Muscle of back (tissue), 11 donors: ENCODE data around the gene CA6. TPM values are rescaled to one million over a fixed set of nuclear protein-coding genes. Genes with fewer than 3 reads are reported as not detected.
"Not testable (repeated sequence)": the region's sequence is repeated elsewhere in the genome, so short reads cannot be mapped to it uniquely, and the experiment has no call there.

Experiments used
- DNase-seq, 3 donors: peaks; one replicate each; pipeline versions ENCODE4 v3.0.0 to v3.0.0-alpha.2; 2013
- polyA plus RNA-seq, 10 donors: library from polyadenylated mRNA; unstranded; fragments of 120-200 nt; gene quantifications; one replicate each; pipeline ENCODE4 v1.2.1, GENCODE V29; 2013; ENCODE audit not compliant: insufficient read length in 10 of 10

Gene CA6
- polyA plus RNA-seq, 10 donors: 0.20 to 0.26 TPM; not detected in 8

DNA sequence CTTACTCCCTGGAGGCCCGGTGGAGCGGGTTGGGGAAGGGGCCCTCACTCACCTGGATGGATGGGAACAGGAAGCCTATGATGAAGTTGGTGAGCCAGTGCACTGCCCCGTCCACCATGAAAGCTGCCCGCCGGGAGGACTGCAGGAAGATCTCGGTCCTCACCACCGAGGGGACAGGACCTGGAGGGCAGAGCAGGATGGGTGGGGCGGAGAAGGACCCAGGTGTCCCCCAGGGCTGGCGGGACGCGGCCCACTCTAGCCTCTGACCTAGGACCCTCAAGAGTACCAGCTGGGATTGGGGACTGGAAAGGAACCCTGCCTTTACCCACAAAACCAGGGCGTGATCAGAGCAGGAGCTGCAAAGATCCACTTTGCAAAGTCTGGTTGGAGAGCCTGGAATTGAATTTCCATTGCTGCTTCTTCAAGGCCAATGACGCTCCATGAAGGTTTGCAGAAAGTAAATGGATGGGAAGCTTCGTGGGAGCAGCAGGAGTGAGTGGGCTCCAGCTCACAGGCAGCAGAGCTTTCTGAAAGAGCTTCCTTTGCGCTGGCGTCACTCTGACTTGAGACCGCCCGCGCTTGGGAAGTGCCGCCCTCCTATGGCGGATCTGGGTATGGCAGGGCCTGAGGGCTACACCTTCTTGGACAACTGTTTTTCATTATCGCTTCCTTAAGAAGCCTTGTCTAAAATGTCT is 59.2 kb downstream of the CA6 start:
- peak; percentile 72 to 88 (median 83) for DNase-seq

DNA sequence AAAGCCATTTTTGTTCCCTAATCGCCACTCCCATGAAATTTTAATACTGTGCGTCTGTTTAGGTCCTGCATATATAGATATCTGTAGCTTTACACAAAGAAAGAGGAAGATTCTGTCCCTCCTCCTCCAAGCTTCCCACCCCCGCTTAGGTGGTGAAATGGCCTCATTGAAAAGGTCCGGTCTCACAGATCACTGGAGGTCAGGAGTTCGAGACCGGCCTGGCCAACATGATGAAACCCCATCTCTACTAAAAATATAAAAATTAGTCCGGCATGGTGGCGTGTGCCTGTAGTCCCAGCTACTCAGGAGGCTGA is 59.7 kb downstream of the CA6 start:
- no peak for DNase-seq

DNA sequence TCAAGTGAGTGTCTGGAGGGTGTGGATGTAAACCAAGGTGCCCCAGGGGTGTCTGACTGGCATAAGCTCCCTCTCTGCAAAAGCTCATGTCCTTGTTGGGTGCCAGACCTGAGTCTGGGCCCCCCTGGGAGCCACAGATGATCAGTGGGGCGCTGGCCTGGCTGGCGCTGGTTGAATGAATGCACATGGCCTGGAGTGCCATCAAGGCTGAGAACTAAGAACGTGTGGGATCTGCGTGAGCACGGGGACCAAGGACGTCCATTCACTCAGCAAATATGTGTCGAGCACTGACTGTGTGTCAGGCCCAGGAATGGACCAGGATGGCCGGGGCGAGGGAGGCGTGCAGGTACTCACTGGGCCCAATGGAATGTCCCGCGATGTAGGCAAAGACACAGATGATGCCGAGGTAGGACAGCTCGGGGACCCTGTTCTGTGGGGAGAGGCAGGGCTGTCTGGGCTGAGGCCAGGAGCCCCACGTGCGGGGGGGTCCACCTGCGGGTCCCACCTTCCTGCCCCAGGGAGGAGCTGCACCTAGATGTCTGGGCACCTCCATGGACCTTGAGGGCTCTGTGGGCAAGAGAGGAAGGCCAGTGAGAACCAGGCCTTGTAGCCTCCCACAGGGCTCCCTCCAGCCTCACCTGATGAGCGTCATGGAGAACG is 61.4 kb downstream of the CA6 start:
- DNase-seq: no peak

DNA sequence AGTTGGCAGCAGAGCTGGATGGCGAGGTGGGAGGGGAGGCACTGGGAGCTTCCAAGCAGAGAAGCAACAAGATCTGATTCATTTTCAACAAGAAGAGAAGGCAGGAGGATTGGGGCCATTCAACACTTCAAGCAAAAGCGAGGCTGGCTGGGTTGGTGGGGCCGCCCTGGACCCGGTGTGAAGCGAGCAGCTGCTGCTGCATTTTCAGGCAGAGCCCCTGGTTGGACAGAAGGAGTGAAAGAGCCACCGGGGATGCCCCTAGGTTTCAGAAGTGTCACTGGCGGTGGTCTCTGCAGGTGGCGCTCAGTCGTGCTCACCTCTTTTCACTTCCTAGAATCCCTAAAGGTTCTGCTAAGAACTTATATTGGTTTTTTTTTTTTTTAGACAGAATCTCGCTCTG is 62.6 kb downstream of the CA6 start:
- no peak for DNase-seq

DNA sequence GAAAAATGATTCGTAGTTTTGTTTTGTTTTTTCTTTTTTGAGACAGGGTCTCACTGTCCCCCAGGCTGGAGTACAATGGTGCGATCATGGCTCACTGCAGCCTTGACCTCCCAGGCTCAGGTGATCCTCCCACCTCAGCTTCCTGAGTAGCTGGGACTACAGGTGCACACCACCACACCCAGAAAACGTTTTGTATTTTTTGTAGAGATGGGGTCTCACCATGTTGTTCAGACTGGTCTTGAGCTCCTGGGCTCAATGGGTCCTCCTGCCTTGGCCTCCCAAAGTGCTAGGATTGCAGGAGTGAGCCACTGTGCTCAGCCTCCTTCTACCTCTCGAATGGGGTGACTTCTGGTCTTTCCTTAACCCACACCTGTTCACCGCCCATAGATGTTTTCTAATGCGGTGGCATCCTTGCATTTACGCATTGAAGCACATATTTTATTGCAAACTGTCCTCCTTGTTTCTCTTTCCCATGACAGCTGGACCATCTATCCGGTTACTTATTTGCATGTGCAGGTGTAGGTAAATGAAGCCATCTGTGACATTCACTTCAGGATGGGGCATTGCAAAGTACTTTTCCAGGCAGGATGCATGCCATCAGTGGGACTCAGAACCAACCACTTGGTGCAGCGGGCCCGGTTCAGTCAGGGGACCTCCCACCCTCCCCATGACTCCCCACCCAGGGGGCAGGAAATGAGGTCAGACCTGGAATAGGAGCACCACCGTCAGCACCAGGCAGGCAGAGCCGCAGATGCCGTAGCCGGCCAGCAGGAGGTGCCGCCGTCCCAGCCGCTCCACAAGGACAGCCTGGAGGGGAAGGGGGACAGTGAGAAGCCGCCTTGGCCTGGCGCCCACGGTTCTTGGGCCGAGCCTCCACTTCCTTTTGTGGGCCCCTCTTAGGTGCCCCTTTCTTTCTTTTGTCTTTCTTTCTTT is 64.0 kb downstream of the CA6 start:
- no peak for DNase-seq

DNA sequence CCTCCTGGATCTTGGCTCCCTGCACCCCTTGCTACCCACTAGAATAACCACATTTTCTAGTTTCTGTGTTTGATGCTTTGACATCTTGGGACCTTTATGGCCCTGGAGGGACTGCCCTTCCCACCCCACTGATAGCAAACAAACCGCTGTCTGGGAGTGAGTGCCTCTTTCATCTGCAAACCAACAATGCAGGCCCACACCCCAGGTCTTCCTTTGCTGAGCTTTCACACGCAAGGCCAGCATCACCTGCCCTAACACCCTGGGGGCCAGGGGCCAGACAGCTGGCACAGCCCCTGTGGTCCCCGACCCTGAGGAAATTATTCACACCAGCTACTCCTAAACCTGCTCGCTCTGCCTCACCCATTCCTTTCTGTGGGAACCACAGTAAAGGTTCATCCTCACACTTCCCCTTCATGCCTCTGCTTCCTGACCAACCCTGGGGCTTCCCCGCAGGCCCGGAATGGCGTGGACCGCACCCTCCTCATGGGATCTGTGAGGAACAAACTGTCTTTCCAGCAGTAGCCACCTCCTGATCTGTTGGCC is 65.2 kb downstream of the CA6 start:
- no peak for DNase-seq

DNA sequence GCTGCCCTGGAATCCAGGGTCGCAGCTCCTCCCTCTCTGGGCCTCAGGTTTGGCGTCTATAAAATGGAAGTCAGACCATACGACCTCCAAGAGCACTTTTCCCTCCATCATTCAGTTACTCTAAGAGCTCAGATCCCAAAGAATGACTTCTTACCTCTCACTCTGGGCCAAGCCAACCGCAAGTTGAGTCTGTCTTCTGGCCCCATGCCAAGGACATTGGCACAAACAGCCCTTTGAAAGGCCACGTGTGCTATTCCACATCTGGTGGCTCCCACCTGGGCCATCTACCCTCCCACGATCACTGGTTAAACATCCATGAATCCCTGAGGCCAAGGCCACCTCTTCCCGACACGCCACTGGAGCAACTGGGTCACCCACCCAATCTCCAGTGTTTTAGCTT is 68.2 kb downstream of the CA6 start:
- no peak for DNase-seq

DNA sequence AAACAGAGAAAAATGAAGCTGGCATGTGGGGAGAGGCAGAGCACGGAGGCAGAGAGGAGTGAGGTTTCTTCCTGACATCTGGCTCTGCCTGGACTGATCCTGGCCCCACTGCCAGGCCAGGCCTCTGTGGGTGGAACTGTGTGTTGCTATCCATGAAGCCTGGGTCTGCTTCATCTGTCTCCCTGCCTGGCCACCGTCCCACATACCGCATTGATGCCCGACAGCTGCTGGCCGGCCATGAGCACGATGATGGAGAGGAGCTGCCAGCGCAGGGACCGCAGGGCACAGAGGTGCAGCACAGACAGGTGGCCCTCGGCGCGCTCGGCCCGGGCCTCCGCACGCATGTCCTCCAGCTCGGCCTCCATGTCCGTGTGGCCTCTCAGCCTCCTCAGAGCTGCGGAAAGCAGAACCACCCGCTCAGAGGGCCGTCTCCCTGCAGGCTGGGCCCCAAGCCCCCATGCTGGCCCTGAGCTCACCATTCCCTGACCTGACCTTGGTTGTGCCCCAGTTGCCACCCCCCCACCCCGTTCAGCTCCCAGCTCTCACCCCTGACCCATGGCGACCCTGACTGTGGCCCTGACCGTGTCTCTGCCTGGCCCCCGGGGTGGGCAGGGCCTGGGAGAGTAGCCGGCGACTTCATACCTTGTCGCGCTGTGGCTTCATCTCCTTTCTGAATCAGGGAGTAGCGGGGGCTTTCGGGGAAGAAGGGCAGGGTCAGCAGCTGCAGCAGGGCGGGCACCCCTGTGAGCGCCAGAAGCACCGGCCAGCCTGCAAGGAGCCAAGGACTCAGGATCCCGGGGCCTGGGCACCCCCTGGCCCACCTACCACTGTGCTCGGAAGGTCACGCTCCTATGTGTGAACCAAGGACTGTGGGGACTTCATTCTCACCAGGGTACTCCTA is 69.1 kb downstream of the CA6 start:
- DNase-seq: peak; percentile 48 to 73 (median 58)

DNA sequence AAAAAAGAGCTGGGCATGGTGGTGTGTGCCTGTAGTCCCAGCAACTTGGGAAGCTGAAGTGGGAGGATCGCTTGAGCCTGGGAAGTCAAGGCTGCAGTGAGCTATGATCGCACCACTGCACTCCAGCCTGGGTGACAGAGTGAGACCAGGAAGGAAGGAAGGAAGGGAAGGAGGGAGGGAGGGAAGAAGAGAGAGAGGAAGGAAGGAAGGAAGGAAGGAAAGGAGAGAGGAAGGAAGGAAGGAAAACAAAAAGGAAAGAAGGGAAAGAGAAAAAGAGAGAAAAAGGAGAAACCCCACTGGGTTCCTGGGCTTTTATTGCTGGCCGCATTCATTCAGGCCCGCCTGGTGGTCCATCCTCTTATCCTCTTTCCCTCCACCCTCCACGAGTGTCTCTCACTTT is 70.8 kb downstream of the CA6 start:
- no peak for DNase-seq

DNA sequence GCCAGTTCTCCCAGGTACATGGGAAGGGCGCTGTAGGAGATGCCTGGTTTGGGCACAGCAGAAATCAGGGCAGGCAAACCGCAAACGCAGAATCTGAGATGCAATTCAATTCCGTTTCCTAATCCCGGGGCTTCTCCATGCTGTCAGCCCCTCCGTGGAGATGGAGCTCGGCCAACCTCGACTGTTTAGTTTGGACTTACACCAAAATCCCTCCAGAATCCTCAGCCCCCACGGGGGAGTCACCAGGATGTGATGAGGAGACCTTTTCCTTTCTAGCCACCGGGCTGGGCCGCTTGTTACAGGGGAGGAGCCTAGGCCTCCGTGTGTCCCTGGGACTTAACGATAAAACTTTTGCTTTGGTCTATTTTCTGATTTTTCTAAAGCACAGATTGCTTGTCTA is 72.7 kb downstream of the CA6 start:
- peak in 1 of 3 donors; percentile 36 for DNase-seq

DNA sequence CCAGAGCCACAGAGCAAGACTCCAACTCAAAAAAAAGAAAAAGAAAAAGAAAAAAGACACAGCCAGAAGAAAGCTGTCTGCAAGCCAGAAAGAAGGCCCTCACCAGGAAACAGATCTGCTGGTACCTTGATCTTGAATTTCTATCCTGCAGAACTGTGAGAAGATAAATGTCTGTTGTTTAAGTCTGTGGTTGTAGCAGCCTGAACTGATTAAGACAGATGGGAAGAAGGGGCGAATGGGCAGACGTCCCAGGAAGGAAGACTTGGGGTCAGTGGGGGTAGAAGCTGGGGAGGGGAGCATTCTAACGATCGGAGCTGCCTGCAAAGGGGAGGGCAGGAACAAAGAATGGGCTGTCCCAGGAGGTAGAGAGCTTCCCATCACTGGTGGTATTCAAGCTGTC is 74.2 kb downstream of the CA6 start:
- DNase-seq: no peak

DNA sequence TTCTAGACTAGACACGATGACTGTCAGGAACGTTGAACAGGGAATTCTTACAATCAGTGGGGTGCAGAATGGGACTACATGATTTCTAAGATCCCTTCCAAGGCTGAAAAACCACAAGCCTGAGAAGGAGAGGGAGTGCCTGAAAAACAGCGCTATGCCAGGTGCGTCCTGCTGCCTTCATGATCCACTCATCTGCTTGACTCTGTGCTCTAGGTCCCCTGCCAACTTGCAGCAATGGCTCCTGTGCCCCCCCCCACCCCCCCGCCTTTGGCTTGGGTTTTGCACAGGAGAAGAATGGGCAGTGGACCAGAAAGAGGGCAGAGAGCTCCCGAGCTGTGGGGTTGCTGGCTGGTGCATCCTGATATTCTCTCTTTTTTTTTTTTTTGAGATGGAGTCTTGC is 74.6 kb downstream of the CA6 start:
- no peak for DNase-seq

DNA sequence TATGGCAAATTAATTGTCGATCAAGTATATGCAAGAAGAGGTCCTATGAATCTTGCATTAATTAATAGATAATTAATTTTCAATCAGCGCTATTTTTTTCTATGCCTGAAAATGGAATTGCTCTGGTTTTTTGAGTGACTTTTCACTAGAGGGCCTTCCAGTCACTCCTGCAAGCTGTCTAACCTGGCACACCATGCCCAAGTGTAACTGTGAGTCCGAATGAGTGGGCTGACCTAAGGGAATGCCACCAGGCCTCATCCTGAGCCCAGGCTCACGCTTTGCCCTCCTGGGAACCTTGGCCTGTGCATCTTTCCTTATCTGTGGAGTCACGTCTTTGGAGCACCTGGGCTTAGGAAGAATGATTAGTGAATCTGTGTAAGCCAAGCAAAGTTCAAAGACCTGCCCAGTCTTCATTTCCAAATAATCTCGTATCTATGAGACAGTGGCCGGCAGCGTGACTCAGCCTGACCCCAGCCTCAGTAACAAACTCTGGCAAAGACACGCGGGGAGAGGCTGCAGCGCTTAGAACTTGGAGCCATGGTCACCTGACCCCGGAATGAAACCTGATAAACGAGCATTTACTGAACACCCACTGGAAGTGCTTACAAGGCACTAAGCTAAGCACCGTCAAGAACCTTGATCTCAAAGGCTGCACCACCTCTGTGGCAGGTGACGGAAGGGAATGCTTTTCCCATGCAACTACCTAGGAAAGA is 76.5 kb downstream of the CA6 start:
- DNase-seq: not testable (repeated sequence)

DNA sequence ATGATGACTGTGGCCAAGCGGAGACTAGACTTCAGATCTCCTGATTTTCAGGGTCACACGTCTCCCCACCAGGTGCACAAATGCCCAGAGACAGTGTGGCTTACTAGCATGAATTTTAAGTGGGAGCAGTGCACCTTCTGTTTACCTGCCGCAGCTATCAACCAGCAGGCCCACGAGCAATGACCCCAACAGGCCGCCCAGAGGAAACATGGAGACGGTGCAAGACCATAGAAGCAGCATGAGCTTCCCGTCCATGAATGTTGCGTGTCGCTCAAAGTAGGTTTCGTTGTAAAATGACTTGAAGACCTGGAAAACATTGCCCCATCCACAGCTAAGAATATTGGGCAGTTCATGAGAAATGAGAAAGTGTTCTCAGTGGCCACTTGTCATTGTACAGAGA is 77.1 kb downstream of the CA6 start:
- no peak for DNase-seq

Other genes with a start within 250 kb of the CA6 start
- 10 to 100 TPM; 61.7 to 94.3 (median 77.6) TPM for gene RERE, start 128.2 kb upstream of the CA6 start, polyA plus RNA-seq
- 100 to 1,000 TPM; 334 to 487 (median 376) TPM for gene ENO1, start 67.2 kb upstream of the CA6 start, polyA plus RNA-seq
- gene SLC2A7, start 80.6 kb downstream of the CA6 start, polyA plus RNA-seq: not detected
- 10 to 100 TPM in 3 of 10 donors, 1 to 10 TPM in 7; 2.4 to 16.5 (median 6.2) TPM for gene SLC2A5, start 123.8 kb downstream of the CA6 start, polyA plus RNA-seq
- 1 to 10 TPM in 6 of 10 donors, under 1 TPM in 4; 0.67 to 3.8 (median 1.2) TPM for gene GPR157, start 183.2 kb downstream of the CA6 start, polyA plus RNA-seq